K562 (cell line): Measurements from ENCODE around the gene LY6G6D. TPM values are rescaled to one million over a fixed set of nuclear protein-coding genes. Genes with fewer than 3 reads are reported as not detected.

Experiments used
- BCOR ChIP-seq: fragments of 450-650 bp; IDR thresholded peaks from 2 replicates; pipeline ENCODE4 v1.6.1; 2016
- CAMTA2 ChIP-seq: fragments of 250-450 bp; sonication (Bioruptor Pico); conservative IDR thresholded peaks from 2 replicates; pipeline ENCODE4 v1.5.1; 2022
- CBX3 ChIP-seq, 2 experiments: IDR thresholded peaks; 1 replicate in 1 of 2; 2 replicates in 1 of 2; pipeline ENCODE4 v1.6.1; 2012; ENCODE audit warnings: inconsistent platforms in 2 of 2, low read length in 2 of 2, borderline replicate concordance in 1 of 2, control low read depth in 1 of 2
- ELF2 ChIP-seq: fragments of 250-450 bp; sonication (Bioruptor Pico); IDR thresholded peaks from 2 replicates; pipeline ENCODE4 v1.5.0; 2021; ENCODE audit warnings: mild to moderate bottlenecking
- ETV6 ChIP-seq, 3 experiments: fragments of 150-350 bp in 1 of 3; sonication (generic) in 1 of 3; formaldehyde crosslinking in 1 of 3; IDR thresholded peaks; 2 replicates each; pipeline versions ENCODE4 v1.6.1 to v1.8.0; 2014 to 2022; ENCODE audit warnings: borderline replicate concordance in 2 of 3, low read depth in 2 of 3, antibody characterized with exemption in 1 of 3, low read length in 1 of 3, mild to moderate bottlenecking in 1 of 3, missing genetic modification reagents in 1 of 3
- FOXM1 ChIP-seq, 2 experiments: fragments of 450-650 bp in 1 of 2; sonication (generic) in 1 of 2; formaldehyde crosslinking in 1 of 2; IDR thresholded peaks; 2 replicates each; pipeline versions ENCODE4 v1.6.1 to v1.9.0; 2017 to 2022; ENCODE audit warnings: low read depth in 2 of 2, mild to moderate bottlenecking in 2 of 2, missing genetic modification reagents in 1 of 2, moderate library complexity in 1 of 2
- MXI1 ChIP-seq: IDR thresholded peaks from 2 replicates; pipeline ENCODE4 v1.6.1; 2011; ENCODE audit warnings: low read depth, mild to moderate bottlenecking, improper control_type of control experiment, low read length
- NR4A1 ChIP-seq, 2 experiments: fragments of 250-450 bp in 1 of 2; fragments of 450-650 bp in 1 of 2; sonication (Bioruptor Pico) in 1 of 2; IDR thresholded peaks; 2 replicates each; pipeline versions ENCODE4 v1.4.0 to v1.6.1; 2016 to 2020; ENCODE audit warnings: mild to moderate bottlenecking in 2 of 2, missing compliant biosample characterization in 1 of 2, missing genetic modification characterization in 1 of 2, moderate library complexity in 1 of 2
- RBM17 ChIP-seq: fragments of 200-400 bp; formaldehyde crosslinking; IDR thresholded peaks from 2 replicates; pipeline ENCODE4 v1.6.1; 2017; ENCODE audit warnings: low read depth, mild to moderate bottlenecking, low read length, borderline replicate concordance
- SIN3A ChIP-seq, 2 experiments: fragments of 150-350 bp in 1 of 2; IDR thresholded peaks; 2 replicates each; pipeline ENCODE4 v1.6.1; 2011 to 2016; ENCODE audit warnings: borderline replicate concordance in 2 of 2, low read depth in 2 of 2, low read length in 2 of 2, mild to moderate bottlenecking in 2 of 2, moderate library complexity in 2 of 2; ENCODE audit not compliant: control insufficient read depth in 1 of 2
- SMAD1 ChIP-seq: fragments of 150-350 bp; IDR thresholded peaks from 2 replicates; pipeline ENCODE4 v1.6.1; 2014; ENCODE audit warnings: low read length, low read depth; ENCODE audit not compliant: partially characterized antibody
- SMARCC2 ChIP-seq: fragments of 450-650 bp; IDR thresholded peaks from 2 replicates; pipeline ENCODE4 v1.6.1; 2017; ENCODE audit warnings: antibody characterized with exemption, moderate library complexity, mild to moderate bottlenecking, low read depth
- SMARCE1 ChIP-seq: fragments of 450-650 bp; IDR thresholded peaks from 2 replicates; pipeline ENCODE4 v1.7.1; 2016; ENCODE audit warnings: mild to moderate bottlenecking
- TAF1 ChIP-seq: IDR thresholded peaks from 2 replicates; pipeline ENCODE4 v1.6.1; 2011; ENCODE audit warnings: mild to moderate bottlenecking, low read length, moderate library complexity; ENCODE audit not compliant: insufficient read depth, control insufficient read depth, severe bottlenecking; ENCODE audit errors: extremely low read depth
- ZFP1 ChIP-seq: fragments of 450-650 bp; formaldehyde crosslinking; IDR thresholded peaks from 2 replicates; pipeline ENCODE4 v1.4.0; 2020; ENCODE audit warnings: mild to moderate bottlenecking, mixed read lengths
- ZNF165 ChIP-seq: fragments of 250-450 bp; sonication (Bioruptor Pico); IDR thresholded peaks from 2 replicates; pipeline ENCODE4 v1.4.0; 2020; ENCODE audit warnings: borderline replicate concordance
- ZNF436 ChIP-seq: fragments of 250-450, 450-650 bp; sonication (Bioruptor Pico); formaldehyde crosslinking; IDR thresholded peaks from 2 replicates; pipeline ENCODE4 v1.7.0; 2020; ENCODE audit warnings: mild to moderate bottlenecking
- ZNF75A ChIP-seq: fragments of 450-650 bp; formaldehyde crosslinking; IDR thresholded peaks from 2 replicates; pipeline ENCODE4 v1.4.0; 2020; ENCODE audit warnings: mild to moderate bottlenecking
- polyA plus RNA-seq, 8 experiments: library from polyadenylated mRNA; depleted of rRNA in 4 of 8; stranded (reverse) in 5 of 8; unstranded in 3 of 8; fragments of >200 nt; fragmentation: Nextera tagmentation in 2 of 8; fragmentation: Illumina TruSeq in 1 of 8; extraction: Ambion mirVana in 2 of 8; extraction: Trizol in 1 of 8; gene quantifications; 2 replicates each; pipeline versions ENCODE4 v1.2.1 to v1.2.3, GENCODE V29; 2011 to 2014; ENCODE audit warnings: inconsistent platforms in 1 of 8, missing spikeins in 1 of 8
- total RNA-seq, 7 experiments: library from RNA; depleted of rRNA in 6 of 7; stranded (reverse); fragments of >200 nt in 6 of 7; fragmentation: Illumina TruSeq in 2 of 7; extraction: Trizol in 2 of 7; gene quantifications; 2 replicates each; pipeline versions ENCODE4 v1.2.1 to v1.2.3, GENCODE V29; 2011 to 2021; ENCODE audit warnings: low replicate concordance in 1 of 7
- TF ChIP-seq, protein P1 (sequence below): sonication (generic); formaldehyde crosslinking; IDR thresholded peaks from 2 replicates; pipeline ENCODE4 v1.8.1; 2022; ENCODE audit warnings: missing genetic modification reagents
- TF ChIP-seq, protein P2 (sequence below): fragments of 150-350 bp; conservative IDR thresholded peaks from 2 replicates; pipeline ENCODE4 v1.6.1; 2014; ENCODE audit warnings: low read length
- TF ChIP-seq, protein P3 (sequence below): fragments of 250-450 bp; sonication (Bioruptor Pico); IDR thresholded peaks from 2 replicates; pipeline ENCODE4 v1.6.1; 2021; ENCODE audit warnings: mild to moderate bottlenecking

The LY6G6D gene
- total and polyA plus RNA-seq, 9 of the 15 experiments (the other 6 are each of a cell fraction or from before 2014, with no cell fraction given): 0.30 to 0.38 TPM; not detected in 7

DNA sequence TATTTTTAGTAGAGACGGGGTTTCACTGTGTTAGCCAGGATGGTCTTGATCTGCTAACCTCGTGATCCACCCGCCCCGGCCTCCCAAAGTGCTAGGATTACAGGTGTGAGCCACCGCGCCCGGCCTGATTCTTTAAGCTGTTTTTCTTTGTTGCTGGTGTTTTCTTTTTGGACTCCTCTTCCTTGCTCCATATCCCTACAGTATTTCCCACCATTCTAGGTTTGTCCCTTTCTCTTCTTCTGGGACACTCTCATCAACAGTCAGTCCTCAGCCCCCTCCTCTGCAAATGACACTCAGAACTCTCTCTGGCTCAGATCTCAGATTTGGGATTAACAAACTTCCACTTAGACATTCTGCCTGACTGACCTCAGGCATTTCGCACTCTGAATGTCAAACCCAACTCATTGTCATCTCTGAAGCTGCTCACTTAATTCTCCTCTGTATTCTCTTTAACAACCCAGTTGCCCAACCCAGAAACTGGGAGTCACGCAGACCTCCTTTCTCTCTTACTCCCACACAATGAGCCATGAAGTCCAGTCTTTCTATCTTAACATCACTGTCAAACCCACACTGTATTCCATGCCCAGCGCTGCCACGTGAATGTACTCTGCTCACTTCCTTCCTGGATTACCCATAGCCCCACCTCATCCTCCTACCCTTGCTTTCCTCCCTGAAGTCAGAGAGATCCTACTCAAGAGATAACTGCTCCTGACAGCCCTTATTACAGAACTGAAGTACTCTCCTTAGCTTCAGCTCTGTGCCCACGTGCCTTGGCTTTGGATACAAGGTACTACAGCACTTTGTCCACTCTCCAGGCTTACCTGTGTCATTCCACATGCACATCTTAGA lies 10.6 kb downstream of the LY6G6D start (continued):
- TF ChIP-seq, protein P1, sequence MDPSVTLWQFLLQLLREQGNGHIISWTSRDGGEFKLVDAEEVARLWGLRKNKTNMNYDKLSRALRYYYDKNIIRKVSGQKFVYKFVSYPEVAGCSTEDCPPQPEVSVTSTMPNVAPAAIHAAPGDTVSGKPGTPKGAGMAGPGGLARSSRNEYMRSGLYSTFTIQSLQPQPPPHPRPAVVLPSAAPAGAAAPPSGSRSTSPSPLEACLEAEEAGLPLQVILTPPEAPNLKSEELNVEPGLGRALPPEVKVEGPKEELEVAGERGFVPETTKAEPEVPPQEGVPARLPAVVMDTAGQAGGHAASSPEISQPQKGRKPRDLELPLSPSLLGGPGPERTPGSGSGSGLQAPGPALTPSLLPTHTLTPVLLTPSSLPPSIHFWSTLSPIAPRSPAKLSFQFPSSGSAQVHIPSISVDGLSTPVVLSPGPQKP: no peak
- TF ChIP-seq NR4A1 (CRISPR knock-in tag; IDR thresholded peaks at IDR 0.05) (peak; percentile 86; the same call in 1 of the 2 replicates), NR4A1 (tag; IDR thresholded peaks at IDR 0.05) (peak; percentile 78), CAMTA2 (CRISPR knock-in tag) (0 out of 2 replicates have a peak, but pooled peaks have one; percentile 68), SIN3A (IDR thresholded peaks at IDR 0.05; ENCODE audit: borderline replicate concordance in 2 of 2, control insufficient read depth in 1 of 2, low read depth in 2 of 2, low read length in 2 of 2) (peak in 1 of 2 experiments; percentile 57; a peak in 1 of 4 replicates), ETV6 (IDR thresholded peaks at IDR 0.05; ENCODE audit: borderline replicate concordance in 1 of 2, low read depth in 2 of 2, low read length in 1 of 2) (no peak), ETV6 (CRISPR knock-in tag; IDR thresholded peaks at IDR 0.05; ENCODE audit: borderline replicate concordance) (no peak), SMARCC2 (peak; percentile 52; the same call in 1 of the 2 replicates), TAF1 (no peak), CBX3 (IDR thresholded peaks at IDR 0.05; ENCODE audit: borderline replicate concordance in 1 of 2, low read length in 2 of 2) (no peak), BCOR (no peak), ZNF436 (0 out of 2 replicates have a peak, but pooled peaks have one; percentile 38), ZNF165 (CRISPR knock-in tag) (0 out of 2 replicates have a peak, but pooled peaks have one; percentile 84), ZFP1 (CRISPR knock-in tag) (peak; percentile 11; the same call in 1 of the 2 replicates), SMARCE1 (peak; percentile 63; the same call in 1 of the 2 replicates), SMAD1 (no peak), FOXM1 (IDR thresholded peaks at IDR 0.05; ENCODE audit: low read depth) (no peak), FOXM1 (CRISPR knock-in tag; IDR thresholded peaks at IDR 0.05; ENCODE audit: low read depth) (0 out of 2 replicates have a peak, but pooled peaks have one; percentile 6), ZNF75A (CRISPR knock-in tag) (peak; percentile 58; the same call in 1 of the 2 replicates), RBM17 (no peak), MXI1 (no peak), ELF2 (peak; percentile 89)
- TF ChIP-seq, protein P2, sequence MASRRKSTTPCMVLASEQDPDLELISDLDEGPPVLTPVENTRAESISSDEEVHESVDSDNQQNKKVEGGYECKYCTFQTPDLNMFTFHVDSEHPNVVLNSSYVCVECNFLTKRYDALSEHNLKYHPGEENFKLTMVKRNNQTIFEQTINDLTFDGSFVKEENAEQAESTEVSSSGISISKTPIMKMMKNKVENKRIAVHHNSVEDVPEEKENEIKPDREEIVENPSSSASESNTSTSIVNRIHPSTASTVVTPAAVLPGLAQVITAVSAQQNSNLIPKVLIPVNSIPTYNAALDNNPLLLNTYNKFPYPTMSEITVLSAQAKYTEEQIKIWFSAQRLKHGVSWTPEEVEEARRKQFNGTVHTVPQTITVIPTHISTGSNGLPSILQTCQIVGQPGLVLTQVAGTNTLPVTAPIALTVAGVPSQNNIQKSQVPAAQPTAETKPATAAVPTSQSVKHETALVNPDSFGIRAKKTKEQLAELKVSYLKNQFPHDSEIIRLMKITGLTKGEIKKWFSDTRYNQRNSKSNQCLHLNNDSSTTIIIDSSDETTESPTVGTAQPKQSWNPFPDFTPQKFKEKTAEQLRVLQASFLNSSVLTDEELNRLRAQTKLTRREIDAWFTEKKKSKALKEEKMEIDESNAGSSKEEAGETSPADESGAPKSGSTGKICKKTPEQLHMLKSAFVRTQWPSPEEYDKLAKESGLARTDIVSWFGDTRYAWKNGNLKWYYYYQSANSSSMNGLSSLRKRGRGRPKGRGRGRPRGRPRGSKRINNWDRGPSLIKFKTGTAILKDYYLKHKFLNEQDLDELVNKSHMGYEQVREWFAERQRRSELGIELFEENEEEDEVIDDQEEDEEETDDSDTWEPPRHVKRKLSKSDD: no peak
- TF ChIP-seq, protein P3, sequence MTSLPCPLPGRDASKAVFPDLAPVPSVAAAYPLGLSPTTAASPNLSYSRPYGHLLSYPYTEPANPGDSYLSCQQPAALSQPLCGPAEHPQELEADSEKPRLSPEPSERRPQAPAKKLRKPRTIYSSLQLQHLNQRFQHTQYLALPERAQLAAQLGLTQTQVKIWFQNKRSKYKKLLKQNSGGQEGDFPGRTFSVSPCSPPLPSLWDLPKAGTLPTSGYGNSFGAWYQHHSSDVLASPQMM (CRISPR knock-in tag): peak; percentile 63; the same call in 1 of the 2 replicates
